Measurements from ENCODE around the gene SBF1. TPM values are rescaled to one million over a fixed set of nuclear protein-coding genes. Genes with fewer than 3 reads are reported as not detected.
"Not testable (repeated sequence)": the region's sequence is repeated elsewhere in the genome, so short reads cannot be mapped to it uniquely, and the experiment has no call there.

The SBF1 gene, protein sequence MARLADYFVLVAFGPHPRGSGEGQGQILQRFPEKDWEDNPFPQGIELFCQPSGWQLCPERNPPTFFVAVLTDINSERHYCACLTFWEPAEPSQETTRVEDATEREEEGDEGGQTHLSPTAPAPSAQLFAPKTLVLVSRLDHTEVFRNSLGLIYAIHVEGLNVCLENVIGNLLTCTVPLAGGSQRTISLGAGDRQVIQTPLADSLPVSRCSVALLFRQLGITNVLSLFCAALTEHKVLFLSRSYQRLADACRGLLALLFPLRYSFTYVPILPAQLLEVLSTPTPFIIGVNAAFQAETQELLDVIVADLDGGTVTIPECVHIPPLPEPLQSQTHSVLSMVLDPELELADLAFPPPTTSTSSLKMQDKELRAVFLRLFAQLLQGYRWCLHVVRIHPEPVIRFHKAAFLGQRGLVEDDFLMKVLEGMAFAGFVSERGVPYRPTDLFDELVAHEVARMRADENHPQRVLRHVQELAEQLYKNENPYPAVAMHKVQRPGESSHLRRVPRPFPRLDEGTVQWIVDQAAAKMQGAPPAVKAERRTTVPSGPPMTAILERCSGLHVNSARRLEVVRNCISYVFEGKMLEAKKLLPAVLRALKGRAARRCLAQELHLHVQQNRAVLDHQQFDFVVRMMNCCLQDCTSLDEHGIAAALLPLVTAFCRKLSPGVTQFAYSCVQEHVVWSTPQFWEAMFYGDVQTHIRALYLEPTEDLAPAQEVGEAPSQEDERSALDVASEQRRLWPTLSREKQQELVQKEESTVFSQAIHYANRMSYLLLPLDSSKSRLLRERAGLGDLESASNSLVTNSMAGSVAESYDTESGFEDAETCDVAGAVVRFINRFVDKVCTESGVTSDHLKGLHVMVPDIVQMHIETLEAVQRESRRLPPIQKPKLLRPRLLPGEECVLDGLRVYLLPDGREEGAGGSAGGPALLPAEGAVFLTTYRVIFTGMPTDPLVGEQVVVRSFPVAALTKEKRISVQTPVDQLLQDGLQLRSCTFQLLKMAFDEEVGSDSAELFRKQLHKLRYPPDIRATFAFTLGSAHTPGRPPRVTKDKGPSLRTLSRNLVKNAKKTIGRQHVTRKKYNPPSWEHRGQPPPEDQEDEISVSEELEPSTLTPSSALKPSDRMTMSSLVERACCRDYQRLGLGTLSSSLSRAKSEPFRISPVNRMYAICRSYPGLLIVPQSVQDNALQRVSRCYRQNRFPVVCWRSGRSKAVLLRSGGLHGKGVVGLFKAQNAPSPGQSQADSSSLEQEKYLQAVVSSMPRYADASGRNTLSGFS (N-terminal part only)
- 175 and 181 TPM in 2 replicates for total RNA-seq

DNA sequence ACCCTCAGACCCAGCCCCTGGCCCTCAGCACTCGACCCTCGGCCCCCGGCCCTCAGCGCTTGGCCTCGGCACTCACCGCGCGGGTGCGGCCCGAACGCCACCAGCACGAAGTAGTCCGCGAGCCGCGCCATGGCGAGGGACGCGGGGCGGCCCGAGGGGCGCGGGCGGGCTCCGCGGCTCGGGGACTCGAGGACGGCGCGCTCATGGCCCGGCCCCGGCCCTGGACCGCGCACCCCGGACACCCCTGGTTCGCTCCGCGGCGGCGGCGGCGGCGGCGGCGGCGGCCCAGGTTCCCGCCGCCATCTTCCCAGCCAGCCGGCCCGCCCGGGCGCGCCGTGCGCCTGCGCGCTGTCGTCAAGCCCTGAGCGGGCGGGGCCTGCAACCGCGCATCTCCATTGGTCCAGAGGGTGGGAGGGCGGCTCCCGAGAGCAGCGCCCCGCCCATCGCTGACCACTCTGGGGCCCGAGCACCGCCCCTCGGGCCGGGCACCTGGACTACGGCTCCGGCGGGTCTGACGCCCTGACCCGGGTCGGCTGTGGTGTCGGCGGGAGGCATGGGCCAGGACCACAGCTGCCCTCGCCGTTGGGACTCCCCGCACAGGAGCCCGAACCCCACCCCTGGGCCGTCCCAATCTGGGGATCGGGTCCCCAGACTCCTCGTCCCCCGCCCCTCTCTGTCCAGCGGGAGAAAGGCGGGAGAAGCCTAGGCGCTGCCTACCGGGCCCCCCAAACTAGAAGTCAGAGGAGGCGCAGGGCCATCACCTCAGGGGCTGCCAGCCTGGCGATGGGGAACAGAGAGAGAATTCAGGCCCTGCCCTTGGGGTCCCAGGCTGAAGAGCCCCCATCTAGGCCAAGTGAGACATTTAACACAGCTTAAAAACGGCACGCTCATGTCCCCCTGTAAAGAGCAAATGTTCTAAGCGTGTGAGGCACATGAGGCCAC lies at the start of gene SBF1:
TSS of gene SBF1 (minus strand) at position 326 of the 942 bp plus-strand sequence. CDS start at position 131, 195 bp downstream.
- intact Hi-C loops (cut with micrococcal nuclease), result loop anchor here (1.0 to 10.0 kb wide), 8 partner anchors 32 to 620 kb away; partner anchors contain the start of genes CHKB, LMF2, PPP6R2 and SCO2

- intact Hi-C loops (cut with micrococcal nuclease), result no loop called here
Measured at GRCh38 chr22:50523806-50524675, 49.2 kb upstream of the SBF1 start.

GRCh38 chr22:50523458-50523805 lies 48.6 kb upstream of the SBF1 start:
- intact Hi-C loops (cut with micrococcal nuclease), result no loop called here

DNA sequence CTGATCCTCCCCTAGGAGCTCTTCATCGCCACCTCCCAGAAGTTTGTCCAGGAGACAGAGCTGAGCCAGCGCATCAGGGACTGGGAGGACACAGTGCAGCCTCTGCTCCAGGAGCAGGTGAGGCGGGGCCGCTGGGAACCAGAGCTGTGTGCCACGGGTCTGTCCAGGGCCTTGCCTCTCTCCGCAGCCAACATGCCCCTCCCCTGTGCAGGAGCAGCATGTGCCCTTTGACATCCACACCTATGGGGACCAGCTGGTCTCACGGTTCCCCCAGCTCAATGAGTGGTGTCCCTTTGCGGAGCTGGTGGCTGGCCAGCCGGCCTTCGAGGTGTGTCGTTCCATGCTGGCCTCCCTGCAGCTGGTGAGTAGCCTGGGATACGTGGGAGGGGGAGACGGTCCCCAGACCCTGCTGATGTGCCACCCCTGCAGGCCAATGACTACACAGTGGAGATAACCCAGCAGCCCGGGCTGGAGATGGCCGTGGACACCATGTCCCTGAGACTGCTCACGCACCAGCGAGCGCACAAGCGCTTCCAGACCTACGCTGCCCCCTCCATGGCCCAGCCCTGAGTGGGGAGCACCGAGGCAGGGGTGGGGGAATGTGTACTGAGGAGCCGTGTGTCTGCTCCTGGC lies 48.1 kb upstream of the SBF1 start:
- intact Hi-C loops (cut with micrococcal nuclease), result no loop called here

- intact Hi-C loops (cut with micrococcal nuclease), result no loop called here
Measured at GRCh38 chr22:50522208-50522805, 47.5 kb upstream of the SBF1 start.

- intact Hi-C loops (cut with micrococcal nuclease), result no loop called here
Measured at GRCh38 chr22:50521710-50522109, 46.9 kb upstream of the SBF1 start.

GRCh38 chr22:50520826-50521453 lies 46.1 kb upstream of the SBF1 start:
- intact Hi-C loops (cut with micrococcal nuclease), result no loop called here

DNA sequence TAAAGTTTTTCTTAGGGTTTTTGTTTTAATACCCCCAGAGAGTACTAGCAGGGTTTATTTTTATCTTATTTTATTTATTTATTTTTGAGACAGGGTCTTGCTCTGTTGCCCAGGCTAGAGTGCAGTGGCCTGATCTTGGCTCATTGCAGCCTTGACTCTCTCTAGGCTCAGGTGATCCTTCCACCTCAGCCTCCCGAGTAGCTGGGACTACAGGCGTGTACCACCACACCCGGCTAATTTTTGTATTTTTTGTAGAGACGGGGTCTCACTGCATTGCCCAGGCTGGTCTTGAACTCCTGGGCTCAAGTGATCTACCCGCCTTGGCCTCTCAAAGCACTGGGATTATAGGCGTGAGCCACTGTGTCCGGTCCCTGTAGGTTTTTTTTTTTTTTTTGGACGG lies 45.3 kb upstream of the SBF1 start:
- intact Hi-C loops (cut with micrococcal nuclease), result not testable (repeated sequence)

DNA sequence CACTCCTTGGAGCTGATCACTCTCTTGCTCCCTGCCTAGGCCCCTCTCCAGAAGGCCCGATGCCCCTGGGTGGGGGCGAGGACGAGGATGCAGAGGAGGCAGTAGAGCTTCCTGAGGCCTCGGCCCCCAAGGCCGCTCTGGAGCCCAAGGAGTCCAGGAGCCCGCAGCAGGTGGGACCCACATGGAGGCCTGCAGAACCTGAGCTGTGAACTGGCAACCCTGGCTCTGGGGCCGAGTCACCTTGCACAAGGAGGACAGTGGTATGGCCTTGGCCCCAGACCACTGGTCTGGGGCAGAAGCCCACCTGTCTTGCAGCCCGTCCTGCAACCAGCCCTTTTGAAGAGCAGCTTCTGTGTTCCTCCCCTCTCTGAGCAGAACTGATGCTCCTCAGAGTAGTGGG lies 44.3 kb upstream of the SBF1 start:
- intact Hi-C loops (cut with micrococcal nuclease), result no loop called here

DNA sequence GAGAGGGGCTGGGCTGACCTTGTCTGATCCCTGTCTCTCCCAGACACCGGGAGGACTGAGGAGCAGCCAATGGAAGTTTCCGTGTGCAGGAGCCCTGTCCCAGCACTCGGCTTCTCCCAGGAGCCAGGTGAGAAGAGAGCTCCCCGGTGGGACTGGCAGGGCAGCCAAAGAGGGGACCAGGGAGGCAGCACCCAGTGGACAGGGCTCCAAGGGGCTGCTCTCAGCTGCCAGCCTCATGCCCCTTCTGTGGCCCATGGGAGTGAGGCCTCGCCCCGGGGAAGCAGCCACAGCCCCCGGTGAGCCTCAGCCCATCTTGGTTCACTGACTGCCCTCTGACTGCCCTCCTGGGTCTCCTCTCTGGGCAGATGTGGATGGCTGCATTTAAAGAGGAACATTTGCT lies 43.8 kb upstream of the SBF1 start:
- intact Hi-C loops (cut with micrococcal nuclease), result no loop called here

DNA sequence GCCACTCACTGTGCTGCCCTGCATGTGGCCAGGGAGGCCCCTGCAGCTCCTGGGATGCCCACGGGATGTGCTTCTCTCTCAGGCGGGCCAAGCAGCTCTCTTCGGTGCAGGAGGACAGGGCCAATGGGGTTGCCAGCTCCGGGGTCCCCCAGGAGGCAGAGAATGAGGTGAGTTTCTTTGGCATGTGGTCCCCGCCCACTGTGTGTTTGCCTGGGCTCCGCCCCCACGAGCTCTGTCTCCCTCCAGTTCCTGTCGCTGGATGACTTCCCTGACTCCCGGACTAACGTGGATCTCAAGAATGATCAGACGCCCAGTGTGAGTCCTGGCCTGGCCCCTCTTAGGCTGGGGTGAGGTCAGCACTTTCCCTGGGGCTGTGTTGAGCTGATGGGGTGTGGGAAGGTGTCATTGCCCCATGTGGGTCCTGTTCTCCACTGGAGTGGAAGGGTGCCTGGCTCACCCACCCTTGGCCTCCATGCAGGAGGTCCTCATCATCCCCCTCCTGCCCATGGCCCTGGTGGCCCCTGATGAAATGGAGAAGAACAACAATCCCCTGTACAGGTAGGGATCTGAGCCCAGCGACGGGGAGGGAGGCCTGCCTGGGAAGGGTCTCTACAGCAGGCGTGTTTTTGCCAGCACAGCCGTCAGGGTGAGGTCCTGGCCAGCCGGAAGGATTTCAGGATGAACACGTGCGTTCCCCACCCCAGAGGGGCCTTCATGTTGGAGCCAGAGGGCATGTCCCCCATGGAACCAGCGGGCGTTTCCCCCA lies 42.8 kb upstream of the SBF1 start:
- intact Hi-C loops (cut with micrococcal nuclease), result no loop called here

- intact Hi-C loops (cut with micrococcal nuclease), result no loop called here
Measured at GRCh38 chr22:50516891-50517290, 42.1 kb upstream of the SBF1 start.

DNA sequence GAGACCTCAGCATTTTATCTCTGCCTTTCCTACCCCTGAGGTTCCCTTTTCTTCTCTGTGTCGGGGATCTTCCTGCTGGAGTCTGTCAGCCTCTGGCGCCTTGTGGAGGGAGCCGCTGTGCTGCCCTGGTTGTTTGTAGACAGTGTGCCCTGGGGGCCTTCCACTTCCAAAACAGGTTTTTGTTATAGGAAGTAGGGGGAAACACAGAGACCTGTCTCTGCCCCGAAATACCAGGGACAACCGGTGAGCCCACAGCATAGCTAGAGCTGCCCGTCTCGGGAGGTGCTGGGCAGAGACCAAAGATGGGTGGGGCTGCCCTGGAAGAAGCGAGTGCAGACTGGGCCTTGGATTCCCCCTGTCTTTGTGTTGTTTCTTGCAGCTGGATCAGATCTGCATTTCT lies 41.2 kb upstream of the SBF1 start:
- intact Hi-C loops (cut with micrococcal nuclease), result no loop called here

DNA sequence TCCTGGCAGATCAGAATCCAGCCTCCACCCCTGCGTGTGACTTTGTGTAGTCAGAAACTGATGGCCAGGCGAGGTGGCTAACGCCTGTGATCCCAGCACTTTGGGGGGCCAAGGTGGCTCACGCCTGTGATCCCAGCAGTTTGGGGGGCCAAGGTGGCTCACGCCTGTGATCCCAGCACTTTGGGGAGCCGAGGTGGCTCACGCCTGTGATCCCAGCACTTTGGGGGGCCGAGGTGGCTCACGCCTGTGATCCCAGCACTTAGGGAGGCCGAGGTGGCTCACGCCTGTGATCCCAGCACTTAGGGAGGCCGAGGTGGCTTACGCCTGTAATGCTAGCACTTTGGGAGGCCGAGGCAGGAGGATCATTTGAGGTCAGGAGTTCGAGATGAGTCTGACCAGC lies 38.3 kb upstream of the SBF1 start:
- intact Hi-C loops (cut with micrococcal nuclease), result no loop called here

- intact Hi-C loops (cut with micrococcal nuclease), result loop anchor here (1.0 to 5.0 kb wide), 8 partner anchors 16 to 317 kb away; partner anchors contain the start of genes ARSA, CHKB, MAPK11 and SCO2
Measured at GRCh38 chr22:50508897-50509296, 34.1 kb upstream of the SBF1 start.

DNA sequence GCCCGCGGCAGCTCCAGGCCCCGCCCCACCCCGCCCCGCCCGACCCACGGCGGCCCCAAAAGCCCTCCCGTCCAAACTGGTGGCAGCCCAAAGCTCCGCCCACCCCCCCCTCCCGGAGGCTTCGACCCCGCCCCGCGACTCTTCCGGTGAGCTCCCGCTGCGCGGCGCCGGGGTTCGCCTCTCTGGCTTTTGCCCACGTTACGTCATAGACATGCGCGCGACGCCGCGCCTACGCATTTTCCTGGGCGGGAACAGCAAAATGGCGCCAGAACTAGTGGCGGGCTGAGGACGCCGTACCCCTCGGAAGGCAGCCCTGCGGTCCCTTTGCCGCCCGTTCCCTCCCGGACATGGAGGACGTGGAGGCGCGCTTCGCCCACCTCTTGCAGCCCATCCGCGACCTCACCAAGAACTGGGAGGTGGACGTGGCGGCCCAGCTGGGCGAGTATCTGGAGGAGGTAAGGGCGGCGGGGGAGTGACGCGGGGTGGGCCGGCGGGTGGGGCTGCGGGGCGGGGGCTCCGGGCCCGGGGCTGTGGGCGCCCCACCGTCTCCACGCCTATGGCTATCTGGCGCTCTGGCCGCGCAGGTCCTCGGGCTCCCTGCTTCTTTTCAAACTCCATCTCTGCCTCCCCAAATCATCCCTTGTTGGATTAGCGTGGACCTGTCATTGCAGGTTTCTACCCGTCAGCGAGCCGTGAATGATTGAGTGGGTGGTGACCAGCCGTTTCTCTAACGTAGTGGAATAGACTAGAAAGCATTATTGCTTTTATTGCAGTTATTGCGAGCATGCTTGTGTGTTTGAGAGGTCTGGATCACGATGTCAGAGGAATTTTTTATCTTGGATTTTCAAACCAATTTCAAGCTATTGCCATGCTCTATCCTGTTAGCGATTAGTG lies 33.4 kb upstream of the SBF1 start, which contains the start of gene NCAPH2:
TSS of gene NCAPH2 (plus strand) at position 234 of the 894 bp plus-strand sequence. CDS start at position 348, 114 bp downstream.
- intact Hi-C loops (cut with micrococcal nuclease), result loop anchor here (1.0 to 5.0 kb wide), 12 partner anchors 17 to 316 kb away; partner anchors contain the start of genes ARSA, CHKB, MAPK11 and PPP6R2
